NCI-H1417 treated with DMSO at 0.1 percent for 48 hours (cell line): ENCODE results near the gene NME3.

Experiments
- DNase-seq: peaks from one replicate; lab custom pipeline; 2025; lab: John Stamatoyannopoulos, UW

NME3 gene

DNA sequence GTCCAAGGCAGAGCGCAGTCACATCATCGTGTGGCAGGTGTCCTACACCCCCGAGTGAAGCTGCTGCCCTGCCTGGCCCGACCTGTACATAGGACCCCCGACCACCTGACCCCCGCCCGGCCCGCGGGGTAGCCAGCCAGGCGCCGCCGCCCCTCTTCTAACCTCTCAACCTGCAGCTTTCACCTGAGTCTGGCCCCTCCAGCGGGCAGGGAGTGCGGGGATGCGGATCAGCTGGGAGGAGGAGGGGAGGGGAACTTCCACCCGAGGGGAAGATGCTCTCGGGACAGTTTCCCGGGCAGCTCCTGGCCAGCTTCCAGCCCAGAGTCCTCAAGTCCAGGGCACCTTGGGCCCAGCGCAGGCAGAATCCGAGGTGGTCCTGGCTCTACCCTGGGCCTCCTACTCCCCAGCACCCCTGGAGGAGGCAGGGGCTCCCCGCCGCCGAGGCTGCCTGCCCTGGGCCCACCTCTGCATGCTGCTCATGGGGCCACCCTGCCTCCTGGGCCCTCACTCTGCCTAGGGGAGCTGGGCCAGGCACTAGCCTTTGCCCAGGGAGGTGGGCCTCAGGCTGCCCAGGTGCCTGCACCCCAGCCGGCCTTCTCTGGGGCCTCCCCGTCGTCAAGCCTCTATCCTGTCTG is 2.5 kb downstream of the NME3 start:
- DNase-seq = no peak

DNA sequence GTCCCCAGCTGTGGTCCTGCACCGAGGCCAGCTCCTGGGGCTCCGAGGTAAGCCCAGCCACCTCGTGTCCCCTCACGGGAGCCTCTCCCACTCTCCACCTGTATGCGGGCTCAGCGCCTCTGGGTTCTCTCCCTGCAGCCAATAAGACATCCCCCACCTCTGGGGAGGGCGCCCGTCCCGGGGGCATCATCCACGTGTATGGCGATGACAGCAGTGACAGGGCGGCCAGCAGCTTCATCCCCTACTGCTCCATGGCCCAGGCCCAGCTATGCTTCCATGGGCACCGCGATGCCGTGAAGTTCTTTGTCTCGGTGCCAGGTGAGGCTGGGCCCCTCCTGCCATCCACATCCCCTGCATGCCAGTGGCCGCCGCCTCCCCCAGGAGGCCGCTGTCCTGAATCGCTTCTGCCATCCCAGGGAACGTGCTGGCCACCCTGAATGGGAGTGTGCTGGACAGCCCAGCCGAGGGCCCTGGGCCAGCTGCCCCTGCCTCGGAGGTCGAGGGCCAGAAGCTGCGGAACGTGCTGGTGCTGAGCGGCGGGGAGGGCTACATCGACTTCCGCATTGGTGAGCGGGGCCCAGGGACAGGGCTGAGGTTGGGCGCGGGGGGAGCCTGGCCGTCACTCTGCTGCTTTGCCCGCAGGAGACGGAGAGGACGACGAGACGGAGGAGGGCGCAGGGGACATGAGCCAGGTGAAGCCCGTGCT is 3.1 kb downstream of the NME3 start:
- DNase-seq = no peak

- DNase-seq = no peak
These were observed 4.0 kb downstream of the NME3 start for GRCh38 chr16:1767116-1767994.

GRCh38 chr16:1766701-1767100 is 4.6 kb downstream of the NME3 start:
- DNase-seq = no peak

- DNase-seq = no peak
These were observed 5.1 kb downstream of the NME3 start for GRCh38 chr16:1766231-1766630.

GRCh38 chr16:1765826-1766225 is 5.5 kb downstream of the NME3 start:
- no peak for DNase-seq

DNA sequence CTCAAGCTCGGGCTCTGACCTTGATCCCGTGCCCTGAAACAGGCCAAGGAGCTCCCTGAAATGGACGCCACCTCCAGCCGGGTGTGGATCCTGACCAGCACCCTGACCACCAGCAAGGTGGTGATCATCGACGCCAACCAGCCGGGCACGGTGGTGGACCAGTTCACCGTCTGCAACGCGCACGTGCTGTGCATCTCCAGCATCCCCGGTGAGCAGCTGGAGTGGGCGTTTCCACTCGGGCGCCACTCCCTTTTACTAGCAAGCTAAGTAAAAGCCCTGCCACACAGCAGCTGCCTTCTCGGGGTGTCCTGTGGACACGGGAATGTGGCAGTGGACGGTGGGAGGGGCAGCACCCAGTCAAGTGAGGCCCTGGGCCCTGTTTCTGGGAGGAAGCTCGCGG is 6.4 kb downstream of the NME3 start:
- DNase-seq = no peak

DNA sequence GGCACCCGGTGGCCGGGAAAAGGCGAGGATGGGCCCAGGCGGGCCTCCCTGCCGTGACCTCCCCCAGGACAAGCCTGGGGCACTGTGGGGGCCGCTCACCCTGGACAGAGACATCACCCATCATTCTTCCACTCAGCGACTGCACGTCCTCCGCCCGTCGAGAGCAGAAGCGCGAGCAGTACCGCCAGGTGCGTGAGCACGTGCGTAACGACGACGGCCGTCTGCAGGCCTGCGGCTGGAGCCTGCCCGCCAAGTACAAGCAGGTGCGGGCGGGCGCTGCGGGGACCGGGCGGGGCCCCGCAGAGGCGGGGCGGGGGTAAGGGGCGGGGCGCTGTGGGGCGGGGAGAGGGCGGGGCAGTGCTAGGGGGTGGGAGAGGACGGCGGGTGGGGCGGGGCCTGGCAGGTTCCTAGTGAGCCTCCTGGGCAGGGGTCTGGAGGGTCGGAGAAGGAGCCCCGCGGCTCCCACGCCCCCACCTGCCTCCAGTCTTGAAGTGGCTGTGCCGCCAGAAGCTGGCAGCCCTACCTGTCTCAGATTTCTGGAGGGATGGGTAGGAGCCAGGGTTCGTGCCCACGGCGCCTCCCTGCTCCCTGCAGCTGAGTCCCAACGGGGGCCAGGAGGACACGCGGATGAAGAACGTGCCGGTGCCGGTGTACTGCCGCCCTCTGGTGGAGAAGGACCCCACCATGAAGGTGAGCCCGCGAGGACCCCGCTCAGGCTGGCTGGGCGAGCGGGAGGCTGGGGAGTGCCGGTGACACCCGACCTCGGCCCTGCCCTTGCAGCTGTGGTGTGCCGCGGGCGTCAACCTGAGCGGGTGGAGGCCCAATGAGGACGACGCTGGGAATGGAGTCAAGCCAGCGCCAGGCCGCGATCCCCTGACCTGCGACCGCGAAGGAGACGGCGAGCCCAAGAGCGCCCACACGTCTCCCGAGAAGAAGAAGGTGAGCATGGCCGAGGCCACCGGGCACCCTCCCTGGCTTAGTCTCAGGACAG is 7.5 kb downstream of the NME3 start:
- DNase-seq = no peak

DNA sequence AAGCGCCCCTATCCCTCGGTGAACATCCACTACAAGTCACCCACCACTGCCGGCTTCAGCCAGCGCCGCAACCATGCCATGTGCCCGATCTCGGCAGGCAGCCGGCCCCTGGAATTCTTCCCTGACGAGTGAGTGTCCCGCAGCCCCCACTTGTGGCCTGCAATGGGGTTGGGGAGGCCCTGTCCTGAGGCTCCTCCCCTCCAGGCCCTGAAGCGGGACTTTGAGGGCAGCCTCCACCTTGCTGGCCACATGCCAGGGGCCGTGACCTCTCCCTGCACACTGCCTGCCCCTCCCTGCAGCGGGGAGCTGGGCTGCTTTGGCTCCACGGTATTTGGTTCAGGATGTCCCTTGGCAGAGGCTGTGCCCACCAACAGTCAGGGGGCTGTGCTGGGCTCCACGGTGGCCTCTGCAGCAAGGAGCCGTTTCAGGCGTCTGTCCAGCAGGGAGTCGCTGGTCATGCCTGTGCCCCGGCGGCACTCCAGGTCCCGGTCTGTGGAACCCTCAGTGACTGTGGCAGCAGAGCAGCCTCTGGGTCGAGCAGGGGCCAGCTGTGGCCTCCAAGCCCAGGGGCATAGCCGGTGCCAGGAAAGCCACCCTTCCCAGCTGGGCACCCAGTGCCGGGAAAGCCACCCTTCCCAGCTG is 8.3 kb downstream of the NME3 start:
- DNase-seq = no peak

GRCh38 chr16:1762196-1762878 is 9.0 kb downstream of the NME3 start:
- DNase-seq = no peak

DNA sequence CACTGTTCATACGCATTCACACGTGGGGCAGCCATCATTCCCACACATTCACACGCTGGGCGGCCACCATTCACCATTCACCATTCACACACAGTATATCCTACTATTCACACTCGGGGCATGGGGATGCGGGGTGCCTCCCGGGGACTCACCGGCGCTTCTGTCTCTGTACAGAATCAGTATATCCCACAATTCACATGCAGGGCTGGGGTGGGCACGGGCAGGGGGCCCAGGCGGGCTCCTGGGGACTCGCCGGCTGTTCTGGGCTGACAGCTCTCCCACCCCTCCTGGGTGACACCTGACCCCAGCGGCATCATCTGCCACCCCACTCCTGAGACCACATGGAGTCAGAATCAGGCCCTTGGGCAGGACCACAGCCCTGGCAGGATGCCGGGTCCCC is 9.6 kb downstream of the NME3 start:
- DNase-seq = no peak

DNA sequence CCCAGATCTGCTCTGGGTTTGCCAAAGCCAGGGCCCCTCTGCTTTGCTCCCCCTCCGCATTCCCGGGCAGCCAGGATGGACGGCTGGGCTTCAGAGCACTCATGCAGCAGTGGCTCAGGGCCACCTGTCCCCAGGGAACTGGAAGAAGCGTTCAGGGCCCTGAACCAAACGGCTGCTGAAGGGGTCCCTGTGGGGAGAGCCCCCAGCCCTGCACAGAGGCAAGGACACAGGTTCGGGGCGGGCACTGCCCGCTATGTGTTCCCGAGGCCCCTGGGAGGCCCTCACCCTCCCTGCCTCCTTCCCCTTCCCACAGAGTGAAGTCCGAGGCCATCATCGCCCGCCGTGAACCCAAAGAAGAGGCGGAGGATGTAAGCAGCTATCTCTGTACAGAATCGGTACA is 10.4 kb downstream of the NME3 start:
- no peak for DNase-seq

DNA sequence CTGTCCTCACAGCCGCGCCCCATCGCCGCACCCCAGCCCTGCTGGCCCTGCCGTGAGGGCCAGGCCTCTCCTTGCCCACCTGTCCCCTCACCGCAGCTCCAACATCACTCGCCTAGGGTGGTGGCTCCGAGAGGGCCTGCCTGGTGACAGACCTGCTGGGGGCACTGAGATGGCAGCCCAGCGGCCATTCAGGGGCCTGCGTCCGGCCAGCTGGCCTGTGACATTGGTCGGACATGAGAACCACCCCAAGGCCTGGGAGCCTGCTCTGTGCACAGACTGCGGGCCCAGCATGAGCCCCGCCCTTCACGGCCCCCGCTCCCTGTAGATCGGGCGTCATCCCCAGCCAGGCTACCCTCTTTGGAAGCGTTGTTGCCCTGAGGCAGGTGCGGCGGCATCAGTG is 11.8 kb downstream of the NME3 start:
- DNase-seq = no peak

DNA sequence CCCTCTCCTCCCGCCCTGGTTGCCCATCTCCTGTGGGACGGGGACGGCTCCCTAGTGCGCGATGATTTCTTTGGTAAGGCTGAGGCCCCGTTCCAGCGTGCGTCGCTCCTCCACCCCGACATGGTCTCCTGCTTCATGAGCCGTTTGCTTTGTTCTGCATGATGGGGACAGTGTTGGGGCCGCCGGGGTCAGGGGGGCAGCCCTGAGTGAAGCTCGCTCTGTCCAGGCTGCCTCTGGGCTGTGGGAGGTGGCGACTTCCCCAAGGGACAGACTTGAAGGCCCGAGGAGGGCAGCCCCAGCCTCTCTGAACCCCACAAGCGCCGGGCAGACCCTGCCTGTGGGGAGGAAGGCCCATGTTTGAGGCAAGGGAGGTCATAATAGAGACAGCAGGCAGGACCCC is 12.4 kb downstream of the NME3 start:
- DNase-seq = no peak

- DNase-seq = no peak
These were observed 13.5 kb downstream of the NME3 start for GRCh38 chr16:1757714-1758461.

GRCh38 chr16:1754204-1754603 is 17.1 kb downstream of the NME3 start:
- no peak for DNase-seq

DNA sequence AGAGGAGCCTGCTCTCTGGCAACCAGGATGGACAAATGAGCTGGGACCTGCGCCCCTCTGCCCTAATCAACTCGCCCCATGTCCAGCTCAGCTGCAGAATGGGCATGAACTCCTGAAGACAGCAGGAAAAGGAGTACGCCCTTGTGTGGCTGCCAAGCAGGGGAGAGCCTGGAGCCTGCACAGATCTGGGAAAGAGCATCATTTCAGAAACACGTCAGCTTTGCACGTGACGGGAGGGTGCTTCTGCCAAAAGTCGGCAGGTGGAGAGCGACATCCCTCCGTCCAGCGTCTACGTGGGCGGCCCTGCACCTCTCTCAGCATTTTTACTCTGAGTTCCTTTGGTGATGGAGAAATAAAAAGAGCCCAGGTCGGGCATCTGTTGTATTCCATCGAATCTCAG is 18.5 kb downstream of the NME3 start:
- no peak for DNase-seq

- DNase-seq = no peak
These were observed 19.4 kb downstream of the NME3 start for GRCh38 chr16:1751946-1752345.

DNA sequence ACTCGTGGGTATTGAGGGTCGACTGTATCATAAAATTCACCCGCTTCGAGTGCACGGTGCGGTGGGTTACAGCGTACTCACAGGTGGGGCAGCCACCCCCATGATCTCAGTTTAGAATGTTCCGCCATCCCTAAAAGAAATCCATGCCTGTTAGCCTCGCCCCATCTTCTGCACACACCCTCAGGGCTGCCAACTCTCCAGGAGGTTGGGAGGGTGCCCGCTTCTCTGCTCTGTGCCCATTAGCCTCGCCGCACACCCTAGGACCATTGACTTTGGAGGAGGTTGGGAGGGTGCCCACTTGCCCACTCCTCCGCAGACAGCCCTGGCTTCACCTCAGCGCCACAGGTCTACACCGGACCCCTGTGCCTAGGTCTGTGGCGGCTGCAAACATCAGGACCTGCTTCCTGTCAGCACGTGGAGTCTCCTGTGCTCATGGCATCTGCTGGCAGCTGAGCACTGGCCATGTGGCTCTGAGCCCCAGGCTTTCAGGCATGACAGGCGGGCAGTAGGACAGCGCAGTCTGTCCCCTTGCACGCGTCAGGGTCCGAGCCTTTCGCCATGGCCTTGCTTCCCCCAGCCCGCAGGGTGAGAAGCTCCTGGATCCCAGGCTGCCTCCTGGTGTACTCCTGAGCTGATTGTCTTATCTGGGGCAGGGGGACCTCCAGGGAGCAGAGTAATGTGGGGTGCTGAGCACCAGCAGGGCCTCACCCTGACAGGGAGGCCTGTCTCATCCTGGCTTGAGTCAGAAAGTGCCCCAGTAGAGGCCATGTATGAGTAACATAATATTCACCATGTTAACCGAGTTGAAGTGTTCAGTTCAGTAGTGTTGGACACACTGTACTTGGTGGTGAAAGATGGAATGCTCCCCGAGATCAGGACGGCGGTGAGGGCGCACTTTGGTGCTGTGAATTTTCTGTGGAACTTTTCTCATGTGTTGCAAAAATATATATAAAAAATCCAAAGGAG is 21.9 kb downstream of the NME3 start:
- DNase-seq = no peak
